HG03342 (cell line): Measurements from ENCODE around the gene STAT5B.

Experiments used
- ATAC-seq: cut with Tn5 transposase; IDR thresholded peaks from one replicate; pipeline ENCODE4 v1.9.1; 2021; ENCODE audit warnings: mild to moderate bottlenecking, moderate library complexity; ENCODE audit not compliant: unreplicated experiment

The STAT5B gene

DNA sequence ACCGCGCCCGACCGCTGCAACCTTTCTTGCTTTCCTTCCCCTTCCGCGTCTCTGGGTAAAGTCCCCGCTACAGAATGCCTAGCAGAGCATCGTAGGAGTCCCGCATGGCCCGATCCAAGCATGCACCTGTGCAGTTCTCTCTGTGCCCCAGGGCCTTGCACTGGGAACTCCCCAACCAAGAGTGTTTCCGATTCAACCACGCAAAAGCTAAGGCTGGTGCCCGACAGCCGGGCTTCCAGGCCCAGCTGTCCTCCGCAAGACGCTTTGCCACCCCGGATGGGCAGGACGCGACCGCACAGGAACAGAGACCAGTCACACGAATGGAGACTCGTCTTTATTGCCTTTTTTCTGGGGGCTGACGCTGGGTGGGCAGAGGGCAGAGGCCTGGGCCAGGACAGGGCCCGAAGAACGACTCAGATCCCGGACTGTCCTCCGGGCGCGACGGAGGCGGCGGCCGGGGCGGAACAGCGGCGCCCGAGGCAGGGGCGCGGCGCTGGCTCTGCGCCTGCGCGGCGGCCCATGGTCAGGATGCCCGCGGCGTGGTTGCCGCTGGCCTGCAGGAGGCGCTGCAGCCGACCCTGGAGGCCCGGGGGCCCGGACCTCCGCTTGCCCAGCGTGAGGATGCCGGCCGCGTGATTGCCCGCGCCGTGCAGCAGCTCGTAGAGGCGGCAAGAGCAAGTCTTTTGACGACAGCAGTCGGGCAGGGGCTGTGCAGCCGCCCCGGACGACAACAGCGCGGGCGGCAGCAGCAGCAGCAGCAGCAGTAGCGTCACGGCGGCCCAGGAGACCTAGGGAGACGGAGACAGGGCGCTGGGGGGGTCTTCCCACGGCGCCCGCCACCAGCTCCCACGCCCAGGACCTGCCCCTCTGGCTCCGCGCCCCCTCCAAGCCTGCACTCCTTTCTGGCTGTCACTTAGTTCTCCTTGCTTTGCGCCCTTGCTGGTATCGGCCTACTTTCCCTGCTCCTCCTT is 92.2 kb downstream of the STAT5B start:
- ATAC-seq, result peak; percentile 56

DNA sequence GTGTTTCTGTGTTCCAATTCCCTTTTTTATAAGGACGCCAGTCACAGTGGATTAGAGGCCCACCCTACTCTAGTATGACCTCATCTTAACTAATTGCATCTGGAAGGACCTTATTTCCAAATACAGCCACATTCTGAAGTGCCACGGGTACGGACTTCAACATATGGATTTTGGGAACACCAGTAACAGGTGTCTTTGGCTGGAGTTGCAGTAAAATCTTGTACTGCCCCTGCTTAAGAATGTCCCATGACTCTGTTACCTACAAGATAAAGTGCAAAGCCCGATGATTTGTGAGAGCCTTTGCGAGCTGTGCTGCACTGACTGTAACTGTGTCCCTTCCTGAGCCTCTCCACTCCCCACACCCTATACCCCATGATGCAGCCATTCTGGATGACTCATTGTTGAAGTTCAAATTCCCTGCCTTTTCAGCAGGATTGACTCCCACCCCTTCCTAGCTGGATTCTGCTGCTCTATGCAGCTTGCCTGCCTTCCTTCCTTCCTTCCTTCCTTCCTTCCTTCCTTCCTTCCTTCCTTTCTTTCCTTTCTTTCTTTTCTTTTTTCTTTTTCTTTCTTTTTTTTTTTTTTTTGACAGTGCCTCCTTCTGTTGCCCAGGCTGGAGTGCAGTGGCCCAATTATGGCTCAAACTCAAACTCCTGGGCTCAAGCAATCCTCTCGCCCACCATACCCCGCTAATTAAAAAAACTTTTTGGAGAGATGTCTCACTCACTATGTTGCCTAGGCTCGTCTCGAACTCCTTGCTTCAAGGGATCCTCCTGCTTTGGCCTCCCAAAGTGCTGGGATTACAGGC is 93.1 kb downstream of the STAT5B start:
- no peak for ATAC-seq

- ATAC-seq, result no peak
These were observed 94.4 kb downstream of the STAT5B start for GRCh38 chr17:42181851-42182207.

GRCh38 chr17:42180922-42181850 is 95.0 kb downstream of the STAT5B start, which contains the start of gene KCNH4:
TSS of gene KCNH4 (minus strand) at chr17:42181142. CDS start at chr17:42180945, 197 bp downstream.
- ATAC-seq, result peak; percentile 47

DNA sequence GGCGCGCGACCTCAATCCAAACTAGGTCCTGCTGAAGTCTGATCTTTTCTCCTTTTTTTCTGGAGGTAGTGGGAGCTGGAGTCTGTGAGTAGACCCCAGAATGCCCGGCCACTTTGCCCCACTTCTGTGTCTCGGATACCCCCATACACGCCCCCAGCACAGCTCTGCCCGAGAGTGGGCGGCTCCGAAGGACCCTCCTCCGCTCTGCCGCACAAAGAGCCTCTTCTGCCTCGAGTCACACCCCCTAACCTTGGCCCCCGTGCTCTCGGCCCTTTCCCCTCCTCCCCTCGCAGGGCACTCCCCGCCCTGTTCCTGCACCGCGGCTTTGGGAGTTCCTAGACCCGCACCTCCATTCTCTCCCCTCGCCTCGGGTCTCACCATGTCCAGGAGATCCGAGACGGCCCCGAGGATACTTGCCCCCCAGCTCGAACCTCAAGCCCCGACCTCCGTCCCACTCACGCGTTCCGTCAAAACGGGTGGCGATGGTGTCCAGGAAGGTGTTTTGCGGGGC is 95.7 kb downstream of the STAT5B start:
- no peak for ATAC-seq

- no peak for ATAC-seq
These were observed 96.2 kb downstream of the STAT5B start for GRCh38 chr17:42179911-42180410.

DNA sequence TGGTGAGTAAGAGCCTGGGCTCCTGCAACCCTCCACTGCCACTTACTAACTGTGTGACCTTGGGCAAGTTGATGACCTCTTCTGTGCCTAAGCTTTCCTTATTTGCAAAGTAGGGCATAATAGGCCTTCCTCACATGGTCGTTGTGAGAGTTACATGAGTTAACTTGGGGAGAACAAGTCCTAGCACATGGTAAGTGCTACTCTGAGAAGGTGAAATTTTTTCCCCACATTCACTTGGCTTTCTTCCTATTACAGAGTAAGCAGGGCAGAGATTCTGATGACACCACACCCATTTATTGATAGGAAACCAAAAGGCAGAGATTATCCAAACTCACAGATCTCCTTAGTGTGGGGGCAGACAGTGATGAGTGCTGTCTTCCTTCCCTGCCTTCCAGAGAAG is 96.9 kb downstream of the STAT5B start:
- no peak for ATAC-seq

DNA sequence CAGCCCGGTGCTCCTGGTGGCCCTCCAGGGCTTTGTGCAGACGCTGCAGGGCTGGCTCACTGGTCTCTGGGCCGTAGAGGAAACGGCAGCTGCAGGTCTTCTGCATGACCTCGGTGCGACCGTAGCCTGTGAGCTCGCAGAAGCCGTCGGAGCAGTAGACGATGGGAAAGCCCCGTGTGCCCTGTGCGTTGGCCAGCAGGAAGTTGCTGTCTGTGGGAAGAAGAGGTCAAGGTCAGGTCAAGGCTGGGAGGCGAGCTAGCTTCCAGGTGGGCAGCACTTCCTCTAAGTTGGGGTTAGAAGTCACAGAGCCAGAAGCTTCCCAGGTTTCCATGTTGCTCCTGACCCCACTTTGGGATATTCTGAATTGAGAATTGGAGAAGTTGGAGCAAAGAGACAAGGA is 97.4 kb downstream of the STAT5B start:
- ATAC-seq, result no peak

- ATAC-seq, result no peak
These were observed 98.5 kb downstream of the STAT5B start for GRCh38 chr17:42177684-42178083.

DNA sequence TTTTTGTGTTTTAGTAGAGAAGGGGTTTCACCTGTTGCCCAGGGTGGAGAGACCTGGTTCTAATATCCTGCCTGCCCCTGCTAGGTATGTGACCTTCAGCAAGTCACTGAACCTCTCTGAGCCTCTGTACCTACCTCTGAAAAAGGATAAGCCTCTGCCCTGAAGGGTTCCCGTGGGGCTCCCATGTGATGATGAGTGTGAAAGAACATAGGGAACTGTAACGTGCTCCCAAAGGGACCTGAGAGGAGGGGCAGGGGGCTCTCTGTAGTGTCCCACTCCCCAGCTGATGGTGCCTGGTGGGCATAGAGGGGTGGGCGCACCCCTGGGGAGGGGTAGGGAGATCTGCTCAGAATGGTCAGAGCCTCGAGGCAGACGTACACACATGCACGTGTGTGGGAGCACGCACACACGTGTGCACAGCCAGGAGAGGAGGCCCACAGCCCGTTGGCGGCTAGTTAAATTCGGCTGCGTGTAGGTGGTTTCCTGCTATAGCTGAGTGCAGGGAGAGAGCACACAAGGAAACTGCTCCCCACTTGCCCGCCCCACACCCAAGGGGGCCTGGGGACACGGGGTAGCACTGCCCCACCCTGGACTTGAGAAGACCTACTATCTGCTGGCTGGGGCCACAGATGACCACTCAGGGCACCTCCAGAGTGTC is 101.9 kb downstream of the STAT5B start:
- ATAC-seq, result no peak

GRCh38 chr17:42171831-42172230 is 104.4 kb downstream of the STAT5B start:
- no peak for ATAC-seq

- ATAC-seq, result no peak
These were observed 106.8 kb downstream of the STAT5B start for GRCh38 chr17:42169351-42169750.

- ATAC-seq, result no peak
These were observed 108.4 kb downstream of the STAT5B start for GRCh38 chr17:42167807-42168206.

- ATAC-seq, result no peak
These were observed 109.9 kb downstream of the STAT5B start for GRCh38 chr17:42166196-42166763.

DNA sequence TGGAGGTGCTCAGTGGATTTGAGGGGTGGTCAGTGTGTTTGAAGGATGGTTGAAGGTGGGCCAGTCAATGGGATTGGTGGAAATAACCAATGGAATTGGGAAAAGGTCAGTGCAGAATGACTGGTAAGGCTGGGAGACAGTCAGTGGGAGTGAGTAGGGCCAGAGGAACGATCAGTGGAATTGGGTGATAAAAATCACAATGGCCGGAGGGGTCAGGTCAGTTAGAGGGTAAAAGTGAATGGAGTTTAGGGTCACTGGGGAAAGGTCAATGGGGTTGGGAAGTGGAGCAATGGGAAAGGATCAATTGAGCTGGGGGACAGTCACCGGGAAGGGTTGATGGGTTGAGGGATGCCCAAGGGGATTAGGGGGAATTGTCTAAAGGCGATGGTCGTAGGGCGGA is 110.4 kb downstream of the STAT5B start:
- ATAC-seq, result no peak

GRCh38 chr17:42163696-42164407 is 112.3 kb downstream of the STAT5B start:
- ATAC-seq, result no peak

GRCh38 chr17:42163113-42163512 is 113.1 kb downstream of the STAT5B start:
- ATAC-seq, result no peak

GRCh38 chr17:42160531-42160910 is 115.7 kb downstream of the STAT5B start:
- no peak for ATAC-seq
